Mesenchymal stem cell (in vitro differentiated cells and primary cell): Measurements from ENCODE around the gene PHTF2.

Experiments used
- DNase-seq: peaks from one replicate; pipeline ENCODE4 v3.0.0-alpha.2; 2013
- H2AFZ ChIP-seq: one replicate; pipeline ENCODE4 v1.6.1; 2013; ENCODE audit warnings: low read depth, mild to moderate bottlenecking, control low read depth, inconsistent platforms, low read length, moderate library complexity
- H2AK5ac ChIP-seq: 2 replicates; pipeline ENCODE4 v1.6.1; 2013; ENCODE audit warnings: low read length, moderate library complexity, mild to moderate bottlenecking, inconsistent platforms; ENCODE audit not compliant: severe bottlenecking
- H2BK120ac ChIP-seq: one replicate; pipeline ENCODE4 v1.6.1; 2013; ENCODE audit warnings: low read depth, mild to moderate bottlenecking, inconsistent platforms, low read length, moderate library complexity
- H2BK12ac ChIP-seq, 2 experiments: one replicate each; pipeline ENCODE4 v1.6.1; 2013; ENCODE audit warnings: inconsistent platforms in 2 of 2, low read length in 2 of 2, mild to moderate bottlenecking in 2 of 2, moderate library complexity in 2 of 2, control low read depth in 1 of 2
- H2BK15ac ChIP-seq: one replicate; pipeline ENCODE4 v1.6.1; 2013; ENCODE audit warnings: mild to moderate bottlenecking, low read depth, inconsistent platforms; ENCODE audit not compliant: poor library complexity, severe bottlenecking
- H2BK5ac ChIP-seq: 2 replicates; pipeline ENCODE4 v1.6.1; 2013; ENCODE audit warnings: low read depth, mild to moderate bottlenecking, low read length, control low read depth, inconsistent platforms; ENCODE audit not compliant: poor library complexity, severe bottlenecking
- H3K14ac ChIP-seq, 2 experiments: one replicate each; pipeline ENCODE4 v1.6.1; 2013; ENCODE audit warnings: inconsistent platforms in 2 of 2, low read length in 2 of 2, control low read depth in 1 of 2, mild to moderate bottlenecking in 1 of 2, moderate library complexity in 1 of 2
- H3K18ac ChIP-seq, 2 experiments: one replicate each; pipeline ENCODE4 v1.6.1; 2013; ENCODE audit warnings: inconsistent platforms in 2 of 2, low read length in 2 of 2, control low read depth in 1 of 2, low read depth in 1 of 2, mild to moderate bottlenecking in 1 of 2
- H3K23ac ChIP-seq, 2 experiments: one replicate each; pipeline ENCODE4 v1.6.1; 2013; ENCODE audit warnings: inconsistent platforms in 2 of 2, low read length in 2 of 2, mild to moderate bottlenecking in 2 of 2, moderate library complexity in 2 of 2, control low read depth in 1 of 2
- H3K27ac ChIP-seq: 2 replicates; pipeline ENCODE4 v1.5.1; 2013; ENCODE audit warnings: mild to moderate bottlenecking, moderate library complexity, low read length, control low read depth, inconsistent platforms; ENCODE audit not compliant: poor library complexity, severe bottlenecking
- H3K27me3 ChIP-seq, 2 experiments: 2 replicates each; pipeline versions ENCODE4 v1.6.1 to v1.7.0; 2013; ENCODE audit warnings: low read length in 2 of 2, mild to moderate bottlenecking in 2 of 2, moderate library complexity in 2 of 2, control low read depth in 1 of 2, inconsistent platforms in 1 of 2; ENCODE audit not compliant: control insufficient read depth in 1 of 2, insufficient read depth in 1 of 2
- H3K36me3 ChIP-seq, 2 experiments: 2 replicates each; pipeline versions ENCODE4 v1.6.1 to v1.7.0; 2013; ENCODE audit warnings: low read length in 2 of 2, control low read depth in 1 of 2, inconsistent platforms in 1 of 2, low read depth in 1 of 2, mild to moderate bottlenecking in 1 of 2; ENCODE audit not compliant: insufficient read depth in 2 of 2, control insufficient read depth in 1 of 2
- H3K4ac ChIP-seq, 2 experiments: one replicate each; pipeline ENCODE4 v1.6.1; 2013; ENCODE audit warnings: inconsistent platforms in 2 of 2, low read length in 2 of 2, mild to moderate bottlenecking in 2 of 2, moderate library complexity in 2 of 2, control low read depth in 1 of 2, low read depth in 1 of 2
- H3K4me1 ChIP-seq: 2 replicates; pipeline ENCODE4 v1.6.1; 2013; ENCODE audit warnings: low read depth, low read length, control low read depth; ENCODE audit not compliant: control insufficient read depth, insufficient read depth
- H3K4me2 ChIP-seq: 2 replicates; pipeline ENCODE4 v1.6.1; 2013; ENCODE audit warnings: low read length, mild to moderate bottlenecking, inconsistent platforms; ENCODE audit not compliant: poor library complexity, severe bottlenecking
- H3K4me3 ChIP-seq, 2 experiments: 2 replicates each; pipeline versions ENCODE4 v1.5.1 to v1.7.0; 2013; ENCODE audit warnings: low read length in 2 of 2, mild to moderate bottlenecking in 2 of 2, control low read depth in 1 of 2, low read depth in 1 of 2; ENCODE audit not compliant: insufficient read depth in 1 of 2
- H3K79me1 ChIP-seq: replicated peaks from 2 replicates; pipeline ENCODE4 v1.6.1; 2013; ENCODE audit warnings: mild to moderate bottlenecking, control low read depth, low read length, inconsistent platforms; ENCODE audit not compliant: poor library complexity, severe bottlenecking
- H3K9ac ChIP-seq: 2 replicates; pipeline ENCODE4 v1.7.0; 2013; ENCODE audit warnings: mild to moderate bottlenecking, low read length, moderate library complexity
- H3K9me3 ChIP-seq: 2 replicates; pipeline ENCODE4 v1.7.0; 2013; ENCODE audit warnings: mild to moderate bottlenecking, low read length; ENCODE audit not compliant: control insufficient read depth
- H4K8ac ChIP-seq: one replicate; pipeline ENCODE4 v1.6.1; 2013; ENCODE audit warnings: inconsistent platforms, mild to moderate bottlenecking, low read length, moderate library complexity
- H4K91ac ChIP-seq: one replicate; pipeline ENCODE4 v1.6.1; 2013; ENCODE audit warnings: mild to moderate bottlenecking, low read length, inconsistent platforms
- WGBS: methylation state at CpG from one replicate; pipeline ENCODE4 v1.1.7; 2013; ENCODE audit warnings: mixed read lengths; 5-methylcytosine and 5-hydroxymethylcytosine counted together

PHTF2 gene

GRCh38 chr7:77837966-77838365 lies 39.4 kb downstream of the PHTF2 start:
- Histone ChIP-seq H3K36me3 (no peaks in the 10 kb centered on the region), H4K8ac (no peak overlapping the region), H3K27me3 (no peaks in the 10 kb centered on the region), H3K23ac (no peak overlapping the region), H3K14ac (no peak overlapping the region), H2BK15ac (no peak overlapping the region), H3K4ac (no peak overlapping the region), H2BK5ac (no peak overlapping the region), H3K4me3 (no peak overlapping the region), H3K27ac (no peak overlapping the region), H2AK5ac (no peak overlapping the region), H4K91ac (no peak overlapping the region), H3K9me3 (no peaks in the 10 kb centered on the region), H3K18ac (no peak overlapping the region), H2BK120ac (no peak overlapping the region), H3K9ac (no peak overlapping the region), H2BK12ac (no peak overlapping the region), H3K79me1 (peaks cover 10% of the 10 kb centered on the region), H2AFZ (no peak overlapping the region), H3K4me1 (no peaks in the 10 kb centered on the region), H3K4me2 (no peak overlapping the region)
- DNase-seq, result no peak
- 87% methylated on average over 1 of the region's 1 CpG for WGBS

GRCh38 chr7:77838929-77839491 lies 40.4 kb downstream of the PHTF2 start:
- no peak overlapping the region for H4K91ac ChIP-seq
- H2BK120ac ChIP-seq, result no peak overlapping the region
- H3K9ac ChIP-seq, result no peak overlapping the region
- no peak overlapping the region for H2BK15ac ChIP-seq
- H3K14ac ChIP-seq, result no peak overlapping the region
- H3K23ac ChIP-seq, result no peak overlapping the region
- no peak overlapping the region for H2AFZ ChIP-seq
- no peaks in the 10 kb centered on the region for H3K36me3 ChIP-seq
- H3K27ac ChIP-seq, result no peak overlapping the region
- no peak for DNase-seq
- no peak overlapping the region for H2AK5ac ChIP-seq
- H4K8ac ChIP-seq, result no peak overlapping the region
- H2BK5ac ChIP-seq, result no peak overlapping the region
- H3K4me3 ChIP-seq, result no peak overlapping the region
- no peak overlapping the region for H3K18ac ChIP-seq
- peaks cover 5% of the 10 kb centered on the region for H3K79me1 ChIP-seq
- no peak overlapping the region for H3K4me2 ChIP-seq
- H3K4me1 ChIP-seq, result no peaks in the 10 kb centered on the region
- no peak overlapping the region for H2BK12ac ChIP-seq
- H3K27me3 ChIP-seq, result no peaks in the 10 kb centered on the region
- WGBS, result 40% methylated on average over 2 of the region's 3 CpGs
- no peak overlapping the region for H3K4ac ChIP-seq
- H3K9me3 ChIP-seq, result no peaks in the 10 kb centered on the region

- H2BK12ac ChIP-seq, result no peak overlapping the region
- no peak overlapping the region for H3K4me2 ChIP-seq
- no peak overlapping the region for H3K23ac ChIP-seq
- no peak overlapping the region for H4K91ac ChIP-seq
- H3K9ac ChIP-seq, result no peak overlapping the region
- H3K79me1 ChIP-seq, result peaks cover 4% of the 10 kb centered on the region
- no peak overlapping the region for H3K27ac ChIP-seq
- H3K36me3 ChIP-seq, result no peaks in the 10 kb centered on the region
- DNase-seq, result no peak
- no peak overlapping the region for H2BK15ac ChIP-seq
- peaks cover 3% of the 10 kb centered on the region for H3K4me1 ChIP-seq
- no peak overlapping the region for H3K18ac ChIP-seq
- no peaks in the 10 kb centered on the region for H3K27me3 ChIP-seq
- H3K4me3 ChIP-seq, result no peak overlapping the region
- H2AFZ ChIP-seq, result no peak overlapping the region
- no peak overlapping the region for H2BK120ac ChIP-seq
- H4K8ac ChIP-seq, result no peak overlapping the region
- H3K9me3 ChIP-seq, result no peaks in the 10 kb centered on the region
- no peak overlapping the region for H2AK5ac ChIP-seq
- H3K14ac ChIP-seq, result no peak overlapping the region
- H2BK5ac ChIP-seq, result no peak overlapping the region
- WGBS, result 97% methylated on average over 1 of the region's 2 CpGs
- no peak overlapping the region for H3K4ac ChIP-seq
Measured at GRCh38 chr7:77839919-77840318, 41.3 kb downstream of the PHTF2 start.

GRCh38 chr7:77843194-77843593 lies 44.6 kb downstream of the PHTF2 start:
- Histone ChIP-seq H3K9ac (no peak overlapping the region), H2AFZ (no peak overlapping the region), H3K9me3 (no peaks in the 10 kb centered on the region), H3K36me3 (no peaks in the 10 kb centered on the region), H2BK5ac (no peak overlapping the region), H2BK12ac (no peak overlapping the region), H3K4me3 (no peak overlapping the region), H3K4me1 (peaks cover 3% of the 10 kb centered on the region), H4K8ac (no peak overlapping the region), H3K27me3 (no peaks in the 10 kb centered on the region), H3K14ac (no peak overlapping the region), H3K4me2 (no peak overlapping the region), H2BK120ac (no peak overlapping the region), H2BK15ac (no peak overlapping the region), H3K4ac (no peak overlapping the region), H2AK5ac (no peak overlapping the region), H3K27ac (no peak overlapping the region), H3K79me1 (no peaks in the 10 kb centered on the region), H4K91ac (no peak overlapping the region), H3K23ac (no peak overlapping the region), H3K18ac (no peak overlapping the region)
- DNase-seq, result no peak
- 100% methylated on average over 2 of the region's 2 CpGs for WGBS
